Stimulated activated CD4-positive, alpha-beta T cell treated with anti-CD3 and anti-CD28 coated beads, Interleukin-1b, Interleukin-23, amount 100 ng/mL, for 1 hour (primary cell): Measurements from ENCODE around the gene CEP162.
"Not testable (repeated sequence)": the region's sequence is repeated elsewhere in the genome, so short reads cannot be mapped to it uniquely, and the experiment has no call there.

Experiments used
- DNase-seq, 2 donors: peaks; one replicate each; pipeline ENCODE4 v3.0.0-alpha.2; 2020; ENCODE audit warnings: low read depth in 2 of 2

Gene CEP162

GRCh38 chr6:84227434-84228197 is at the start of gene CEP162:
CEP162 (minus strand) TSS chr6:84227643; CDS start chr6:84226393, 1,250 bp downstream.
- DNase-seq = peak; percentile 53 to 73

- no peak for DNase-seq
Measured at GRCh38 chr6:84274856-84275255, 47.4 kb upstream of the CEP162 start.

DNA sequence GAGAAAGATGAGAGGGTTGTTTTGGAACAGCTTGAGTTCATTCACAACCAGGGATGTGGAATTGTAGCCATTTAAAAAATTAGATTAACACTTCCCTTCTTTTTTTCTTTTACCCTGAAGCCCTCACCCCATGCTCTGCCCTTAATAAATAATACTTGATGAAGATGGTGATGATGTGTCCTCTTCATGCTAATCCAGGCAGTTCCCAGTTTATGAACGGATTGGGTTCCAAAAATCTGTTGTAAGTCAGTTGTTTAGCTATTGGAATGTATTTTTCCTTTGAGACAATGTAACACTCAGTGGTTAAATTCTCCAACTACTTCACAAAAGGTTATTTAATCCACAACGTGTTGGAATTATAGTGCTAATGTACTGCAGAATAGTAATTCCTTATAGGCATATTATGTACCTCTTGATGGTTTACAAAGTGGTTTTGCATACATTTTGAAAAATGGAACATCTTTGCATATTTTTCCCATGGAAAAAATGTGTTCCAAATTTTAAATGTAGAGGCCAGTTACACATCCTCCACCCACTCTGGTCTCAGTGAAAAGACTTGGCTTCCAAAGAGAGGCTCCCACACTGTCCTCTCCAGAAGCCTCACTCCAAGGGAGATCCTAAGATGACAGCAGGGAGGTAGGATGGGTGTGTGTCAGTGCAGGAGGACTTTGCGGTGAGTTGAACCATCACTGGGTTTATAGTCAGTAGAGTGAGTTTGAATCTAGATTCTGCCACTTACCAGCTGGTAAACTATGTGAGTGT is 45.8 kb upstream of the CEP162 start:
- no peak for DNase-seq

DNA sequence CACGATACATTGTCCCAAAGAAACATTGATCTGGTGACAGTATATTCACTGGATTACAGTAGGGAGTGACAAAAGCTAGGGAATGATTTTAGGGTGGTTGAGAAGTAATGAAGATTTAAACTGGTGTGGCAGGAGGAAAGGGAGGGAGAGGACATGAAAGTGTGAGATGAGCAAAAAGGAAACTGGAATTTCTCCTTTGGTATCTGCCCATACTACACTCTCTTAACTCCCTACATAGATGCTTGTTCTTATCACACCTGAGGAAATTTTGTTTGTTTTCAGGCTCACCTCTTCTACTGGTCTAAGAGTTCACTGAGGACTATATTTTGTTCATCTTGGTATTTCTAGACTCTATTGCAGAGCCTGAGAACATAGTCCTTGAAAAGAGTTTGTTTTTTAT is 44.9 kb upstream of the CEP162 start:
- no peak for DNase-seq

DNA sequence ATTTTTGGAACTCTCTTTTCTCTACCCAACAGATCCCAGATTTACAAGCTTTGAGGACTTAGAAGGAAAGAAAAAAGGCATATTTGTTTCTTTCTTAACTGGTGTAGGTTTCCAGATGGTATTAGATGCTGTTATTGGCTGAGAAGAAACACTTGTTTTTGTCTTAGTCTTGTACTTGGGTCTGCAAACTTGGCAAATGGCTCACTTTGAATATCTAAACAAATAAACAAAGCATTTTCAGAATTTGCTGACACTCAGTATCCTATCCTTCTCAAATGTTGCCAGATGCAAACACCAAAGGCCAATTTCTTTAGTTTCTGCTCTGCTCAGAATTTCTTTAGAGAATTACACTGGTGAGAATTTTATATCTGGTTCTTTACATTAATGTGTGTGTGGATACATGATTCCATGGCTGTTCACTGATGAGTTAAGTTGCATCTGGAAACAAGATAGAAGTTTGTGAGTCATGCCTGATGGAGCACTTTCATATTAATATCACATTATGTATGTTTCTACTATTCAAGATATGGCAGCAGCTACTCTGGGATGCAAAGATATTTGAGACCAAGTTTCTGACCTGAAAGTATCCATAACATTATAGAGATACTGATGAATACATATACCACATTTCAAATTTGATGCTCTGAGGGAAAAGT is 43.7 kb upstream of the CEP162 start:
- no peak for DNase-seq

DNA sequence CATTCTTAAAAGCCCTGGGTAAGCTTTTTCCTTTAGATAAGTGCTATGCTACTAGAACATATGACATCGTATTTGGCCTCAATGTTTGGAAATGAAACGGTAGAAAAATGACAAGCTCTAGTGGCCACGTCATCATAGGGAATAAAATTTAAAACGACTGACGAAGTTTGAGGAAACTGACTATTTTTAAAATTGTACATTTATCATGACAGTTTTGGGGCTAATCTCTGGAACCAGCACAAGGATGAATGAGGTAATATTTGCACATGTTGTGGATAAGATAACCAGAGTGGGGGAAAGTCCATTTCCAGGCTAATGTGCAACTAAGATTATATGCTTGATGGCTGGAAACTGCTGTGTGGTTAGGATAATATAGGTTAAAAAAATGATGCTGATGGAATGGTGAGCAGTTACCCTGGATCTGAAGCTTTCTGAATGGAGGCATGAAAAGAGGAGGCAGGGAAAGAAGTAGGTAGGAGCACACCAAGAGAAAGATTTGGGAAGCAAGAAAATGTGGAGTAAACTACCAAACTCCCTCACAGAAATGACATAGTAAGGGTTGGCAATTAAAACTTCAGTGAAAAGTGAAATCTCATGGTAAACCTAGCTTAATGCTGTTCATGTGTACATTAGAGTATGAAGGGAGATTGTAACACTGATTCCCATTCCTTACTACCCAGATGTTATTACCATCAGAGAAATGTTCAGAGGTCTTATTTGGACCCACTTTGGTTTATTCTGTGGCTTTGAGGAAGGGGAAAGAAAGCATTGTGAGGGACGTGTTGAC is 42.7 kb upstream of the CEP162 start:
- DNase-seq = no peak

GRCh38 chr6:84268781-84269180 is 41.3 kb upstream of the CEP162 start:
- DNase-seq = no peak

GRCh38 chr6:84263557-84263956 is 36.1 kb upstream of the CEP162 start:
- no peak for DNase-seq

GRCh38 chr6:84260926-84261325 is 33.5 kb upstream of the CEP162 start:
- no peak for DNase-seq

DNA sequence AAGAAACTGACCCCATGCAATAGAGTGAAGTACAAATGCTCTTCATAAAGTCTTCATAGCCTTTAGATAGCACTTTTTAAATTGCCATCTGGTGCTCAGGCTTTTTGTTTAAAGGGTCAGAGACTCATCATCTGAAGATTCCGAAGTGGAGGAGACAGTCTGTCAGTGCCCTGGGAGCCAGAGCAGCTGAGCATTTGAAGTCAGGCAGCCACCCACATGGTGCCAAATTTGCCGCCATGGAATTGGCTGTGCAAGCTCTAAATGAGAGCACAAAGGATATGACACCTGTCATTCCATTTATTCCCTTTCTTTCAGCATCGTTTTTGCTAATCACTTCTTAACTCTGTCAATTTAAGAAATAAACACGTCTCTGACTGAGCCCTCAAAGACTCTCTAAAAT is 32.8 kb upstream of the CEP162 start:
- DNase-seq = no peak

GRCh38 chr6:84258866-84259265 is 31.4 kb upstream of the CEP162 start:
- no peak for DNase-seq

DNA sequence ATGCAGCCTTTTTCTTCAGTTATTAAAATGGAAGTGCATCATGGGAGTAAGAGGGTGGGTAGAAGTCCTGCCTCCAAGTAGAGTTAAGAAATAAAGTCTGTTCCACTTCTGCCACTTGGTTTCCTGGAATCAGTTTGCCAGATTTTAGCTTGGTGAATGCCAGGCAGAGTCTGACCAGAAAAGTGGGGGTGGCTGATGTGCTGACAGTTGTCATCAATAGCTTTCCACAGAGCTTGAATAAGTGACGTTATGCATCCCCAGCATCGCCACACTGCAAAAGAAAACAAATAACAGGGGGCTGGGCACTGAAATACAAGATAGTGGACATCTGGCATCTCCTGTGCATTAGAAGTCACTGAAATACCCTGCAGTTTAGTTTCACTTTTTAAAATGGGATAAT is 30.8 kb upstream of the CEP162 start:
- no peak for DNase-seq

DNA sequence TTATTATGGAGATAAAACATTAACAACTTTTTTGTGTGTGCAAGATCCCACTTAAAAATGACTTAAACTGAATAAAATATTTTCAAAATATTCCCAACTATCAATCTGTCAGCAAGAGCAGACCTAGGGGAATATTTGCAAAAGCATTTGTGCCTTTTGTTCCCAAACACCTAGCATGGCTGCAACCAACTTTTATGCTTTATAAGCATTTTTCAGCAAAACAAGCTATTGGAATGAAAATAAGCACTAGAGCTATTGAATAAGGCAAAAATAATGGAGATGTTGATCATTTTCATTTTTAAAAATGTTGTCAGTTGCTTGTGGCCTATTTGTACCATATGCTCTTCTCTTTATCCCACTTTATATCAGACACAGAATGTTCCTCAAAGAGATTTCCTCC is 28.2 kb upstream of the CEP162 start:
- no peak for DNase-seq

GRCh38 chr6:84253380-84253779 is 25.9 kb upstream of the CEP162 start:
- no peak for DNase-seq

- DNase-seq = no peak
Measured at GRCh38 chr6:84251891-84252539, 24.6 kb upstream of the CEP162 start.

GRCh38 chr6:84249724-84250123 is 22.3 kb upstream of the CEP162 start:
- no peak for DNase-seq

DNA sequence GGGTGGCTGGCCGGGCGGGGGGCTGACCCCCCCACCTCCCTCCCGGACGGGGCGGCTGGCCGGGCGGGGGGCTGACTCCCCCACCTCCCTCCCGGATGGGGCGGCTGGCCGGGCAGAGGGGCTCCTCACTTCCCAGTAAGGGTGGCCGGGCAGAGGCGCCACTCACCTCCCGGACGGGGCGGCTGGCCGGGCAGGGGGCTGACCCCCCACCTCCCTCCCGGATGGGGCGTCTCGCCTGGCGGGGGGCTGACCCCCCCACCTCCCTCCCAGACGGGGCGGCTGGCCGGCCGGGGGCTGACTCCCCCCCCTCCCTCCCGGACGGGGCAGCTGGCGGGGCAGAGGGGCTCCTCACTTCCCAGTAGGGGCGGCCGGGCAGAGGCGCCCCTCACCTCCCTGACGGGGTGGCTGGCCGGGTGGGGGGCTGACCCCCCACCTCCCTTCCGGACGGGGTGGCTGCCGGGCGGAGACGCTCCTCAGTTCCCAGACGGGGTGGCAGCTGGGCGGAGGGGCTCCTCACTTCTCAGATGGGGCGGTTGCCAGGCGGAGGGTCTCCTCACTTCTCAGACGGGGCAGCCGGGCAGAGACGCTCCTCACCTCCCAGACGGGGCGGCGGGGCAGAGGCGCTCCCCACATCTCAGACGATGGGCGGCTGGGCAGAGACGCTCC is 17.1 kb upstream of the CEP162 start:
- not testable (repeated sequence) for DNase-seq

- no peak for DNase-seq
Measured at GRCh38 chr6:84243240-84243639, 15.8 kb upstream of the CEP162 start.

DNA sequence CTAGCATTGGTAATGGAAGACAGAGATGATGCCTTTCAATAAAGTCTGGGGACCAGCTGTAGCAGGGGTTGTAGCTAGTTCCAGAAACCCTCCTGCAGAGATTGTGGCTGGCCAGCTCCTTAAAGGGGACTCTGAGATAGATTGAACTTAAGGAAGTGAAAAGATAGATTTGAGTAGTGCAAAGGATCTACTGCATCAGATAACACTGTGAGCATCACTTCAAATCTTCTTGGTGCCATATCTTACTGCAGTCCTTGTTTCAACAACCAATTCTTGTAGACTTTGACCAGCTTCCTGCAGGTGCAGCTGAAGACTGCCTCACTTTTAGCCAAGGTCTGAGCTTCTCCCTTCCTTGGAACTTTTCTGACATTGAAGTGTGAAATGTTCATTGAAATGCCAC is 14.8 kb upstream of the CEP162 start:
- DNase-seq = no peak

- DNase-seq = no peak
Measured at GRCh38 chr6:84228198-84228543, 728 bp upstream of the CEP162 start.

- no peak for DNase-seq
Measured at GRCh38 chr6:84227044-84227433, 404 bp downstream of the CEP162 start.
